ENCODE results near the gene ZNF222. TPM values are rescaled to one million over a fixed set of nuclear protein-coding genes. Genes with fewer than 3 reads are reported as not detected.

Gene ZNF222
- total and polyA plus RNA-seq, 2 of the 8 experiments (the other 6 are each of a cell fraction or from before 2014, with no cell fraction given): 1.7 to 3.4 TPM

DNA sequence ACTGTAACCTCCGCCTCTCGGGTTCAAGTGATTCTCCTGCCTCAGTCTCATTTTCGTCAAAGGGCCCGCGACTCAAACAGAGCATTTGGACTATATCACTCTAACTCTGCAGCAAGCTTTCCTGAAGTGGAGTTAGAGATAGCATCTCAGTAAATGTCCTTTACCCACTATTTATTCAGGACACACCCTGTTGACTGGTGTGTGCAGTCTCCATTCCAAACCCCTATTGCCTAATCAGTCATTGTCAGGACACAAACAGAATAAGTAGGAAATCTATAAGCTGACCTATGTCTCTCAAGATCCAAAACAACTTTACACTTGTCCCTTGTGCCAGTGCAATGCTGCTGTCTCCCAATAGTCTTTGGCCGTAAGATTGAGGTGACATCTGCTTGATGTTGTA is 1.4 kb downstream of the ZNF222 start:
- H3K4me3 ChIP-seq (ENCODE audit: extremely low read depth in 1 of 4, insufficient read depth in 2 of 4, low read depth in 3 of 4, low read length in 4 of 4): no peak overlapping the region
- no peak overlapping the region for H4K5ac ChIP-seq (ENCODE audit: insufficient read length, low read depth, low read length)
- H2BK20ac ChIP-seq (ENCODE audit: low read length): no peak overlapping the region
- H2AK5ac ChIP-seq (ENCODE audit: low read depth, low read length): no peak overlapping the region
- POLR2A ChIA-PET (ENCODE audit: partially characterized antibody): interaction anchor here (2.1 kb wide), 1 partner anchor 25 kb away, joined by 11 read pairs; the partner anchor contains the start of gene ZNF223
- H3K79me2 ChIP-seq (ENCODE audit: control insufficient read depth in 1 of 2, insufficient read depth in 2 of 2, low read length in 2 of 2): peaks cover 0 to 4% of the 10 kb centered on the region in 2 experiments; a peak in 2 of 4 replicates
- peaks cover 6 to 13% of the 10 kb centered on the region in 2 experiments for H3K9me3 ChIP-seq (ENCODE audit: insufficient read depth in 2 of 2, low read depth in 1 of 2, low read length in 1 of 2)
- no peak overlapping the region for H4K8ac ChIP-seq (ENCODE audit: extremely low read depth, insufficient read depth, low read length)
- DNase-seq (ENCODE audit: low read depth in 1 of 2, low spot score in 2 of 2) (no peak), FAIRE-seq (no peak)
- peaks cover 4 to 43% (median 26%) of the 10 kb centered on the region in 4 experiments; a peak in 6 of 8 replicates for H3K36me3 ChIP-seq (ENCODE audit: control insufficient read depth in 2 of 4, insufficient read depth in 4 of 4, low read length in 3 of 4)
- H2BK15ac ChIP-seq (ENCODE audit: low read length): no peak overlapping the region
- H3K23ac ChIP-seq (ENCODE audit: insufficient read length): no peak overlapping the region
- no peaks in the 10 kb centered on the region for H4K20me1 ChIP-seq (replicated peaks in 1 of 2; ENCODE audit: control insufficient read depth in 1 of 2, insufficient read depth in 2 of 2, low read length in 2 of 2)
- 93% methylated on average over 6 of the region's 6 CpGs; no CpG with 5 or more reads in 1 of the 2 experiments for WGBS, 2 experiments (ENCODE audit: extremely low coverage in 1 of 2, insufficient coverage in 1 of 2, insufficient read length in 1 of 2, insufficient replicate concordance in 2 of 2, low coverage in 1 of 2, low lambda C conversion rate in 2 of 2, missing lambda C conversion rate in 1 of 2)
- H3K23me2 ChIP-seq (ENCODE audit: low read depth, low read length): peaks cover 4% of the 10 kb centered on the region; the same call in 1 of the 2 replicates
- no peak overlapping the region for H3K56ac ChIP-seq (replicated peaks; ENCODE audit: insufficient read length, low read depth, low read length)
- no peak overlapping the region for H3K18ac ChIP-seq (ENCODE audit: extremely low read depth, low read length)
- H3K27me3 ChIP-seq (replicated peaks in 1 of 4; ENCODE audit: control insufficient read depth in 3 of 4, extremely low read depth in 1 of 4, insufficient read depth in 3 of 4, low read length in 3 of 4): no peaks in the 10 kb centered on the region
- CTCF ChIA-PET (ENCODE audit: partially characterized antibody): no interaction called here
- no peak overlapping the region for H2BK120ac ChIP-seq (replicated peaks; ENCODE audit: low read depth, low read length)
- no peak overlapping the region; a peak in 1 of 4 replicates for H3K4me2 ChIP-seq (ENCODE audit: insufficient read depth in 1 of 2, low read depth in 2 of 2, low read length in 2 of 2)
- H2AFZ ChIP-seq (ENCODE audit: low read length): no peak overlapping the region
- H3K9ac ChIP-seq (replicated peaks in 1 of 4; ENCODE audit: extremely low read depth in 1 of 4, low read depth in 3 of 4, low read length in 3 of 4): no peak overlapping the region
- H3K27ac ChIP-seq (ENCODE audit: low read depth, low read length): no peak overlapping the region
- H3K79me1 ChIP-seq (ENCODE audit: low read depth, low read length): peaks cover 4% of the 10 kb centered on the region
- H2BK12ac ChIP-seq (ENCODE audit: low read depth, low read length): no peak overlapping the region
- no peak overlapping the region for H3K4ac ChIP-seq (replicated peaks; ENCODE audit: insufficient read length, low read depth, low read length)
- no peak overlapping the region for H3K14ac ChIP-seq (ENCODE audit: insufficient read length)
- H2BK5ac ChIP-seq (ENCODE audit: low read depth, low read length): no peak overlapping the region
- no peak overlapping the region for H4K91ac ChIP-seq (replicated peaks; ENCODE audit: insufficient read length, low read length)
- no peaks in the 10 kb centered on the region for H3K4me1 ChIP-seq (replicated peaks in 1 of 4; ENCODE audit: control insufficient read depth in 3 of 4, insufficient read depth in 4 of 4, low read length in 3 of 4)
- TF ChIP-seq SUZ12 (IDR thresholded peaks at IDR 0.05; ENCODE audit: low read length) (no peak), RFX5 (IDR thresholded peaks at IDR 0.05; ENCODE audit: borderline replicate concordance, low read depth, low read length) (no peak), HDAC6 (IDR thresholded peaks at IDR 0.05; ENCODE audit: low read depth, low read length) (no peak), SP4 (IDR thresholded peaks at IDR 0.05; ENCODE audit: low read length) (no peak), RXRA (IDR thresholded peaks at IDR 0.05; ENCODE audit: insufficient read depth, low read depth, low read length) (no peak), JUND (IDR thresholded peaks at IDR 0.05; ENCODE audit: low read length) (no peak), HDAC2 (IDR thresholded peaks at IDR 0.05; ENCODE audit: borderline replicate concordance in 1 of 2, low read depth in 2 of 2, low read length in 2 of 2) (no peak), SP2 (IDR thresholded peaks at IDR 0.05; ENCODE audit: low read length) (no peak)
- TF ChIP-seq, protein P1, sequence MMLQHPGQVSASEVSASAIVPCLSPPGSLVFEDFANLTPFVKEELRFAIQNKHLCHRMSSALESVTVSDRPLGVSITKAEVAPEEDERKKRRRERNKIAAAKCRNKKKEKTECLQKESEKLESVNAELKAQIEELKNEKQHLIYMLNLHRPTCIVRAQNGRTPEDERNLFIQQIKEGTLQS (IDR thresholded peaks at IDR 0.05; ENCODE audit: insufficient read depth, low read depth, low read length): no peak

All from H1 (cell line).